Right lobe of liver (tissue), 4 donors: Measurements from ENCODE around the gene SLC38A2.

Source experiments
- POLR2A ChIP-seq: fragments of 450-650 bp; IDR thresholded peaks from one replicate; pipeline ENCODE4 v1.6.1; 2017; ENCODE audit warnings: antibody characterized with exemption, mild to moderate bottlenecking
- TF ChIP-seq, protein P1 (sequence below), 4 donors: fragments of 200-600 bp in 3 of 4; fragments of 450-650 bp in 1 of 4; IDR thresholded peaks; one replicate each; pipeline versions ENCODE4 v1.5.1 to v1.8.0; 2016 to 2022; ENCODE audit warnings: antibody characterized with exemption in 4 of 4, mild to moderate bottlenecking in 2 of 4
- donor health status: DM: no; HTN: no; CAD: no.
- donor health status: DM: no; HTN: no; CAD: no.
- donor health status: DM: no; HTN: yes; CAD: no.

GRCh38 chr12:46402451-46402850 lies 29.9 kb upstream of the SLC38A2 start:
- TF ChIP-seq, protein P1, sequence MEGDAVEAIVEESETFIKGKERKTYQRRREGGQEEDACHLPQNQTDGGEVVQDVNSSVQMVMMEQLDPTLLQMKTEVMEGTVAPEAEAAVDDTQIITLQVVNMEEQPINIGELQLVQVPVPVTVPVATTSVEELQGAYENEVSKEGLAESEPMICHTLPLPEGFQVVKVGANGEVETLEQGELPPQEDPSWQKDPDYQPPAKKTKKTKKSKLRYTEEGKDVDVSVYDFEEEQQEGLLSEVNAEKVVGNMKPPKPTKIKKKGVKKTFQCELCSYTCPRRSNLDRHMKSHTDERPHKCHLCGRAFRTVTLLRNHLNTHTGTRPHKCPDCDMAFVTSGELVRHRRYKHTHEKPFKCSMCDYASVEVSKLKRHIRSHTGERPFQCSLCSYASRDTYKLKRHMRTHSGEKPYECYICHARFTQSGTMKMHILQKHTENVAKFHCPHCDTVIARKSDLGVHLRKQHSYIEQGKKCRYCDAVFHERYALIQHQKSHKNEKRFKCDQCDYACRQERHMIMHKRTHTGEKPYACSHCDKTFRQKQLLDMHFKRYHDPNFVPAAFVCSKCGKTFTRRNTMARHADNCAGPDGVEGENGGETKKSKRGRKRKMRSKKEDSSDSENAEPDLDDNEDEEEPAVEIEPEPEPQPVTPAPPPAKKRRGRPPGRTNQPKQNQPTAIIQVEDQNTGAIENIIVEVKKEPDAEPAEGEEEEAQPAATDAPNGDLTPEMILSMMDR (IDR thresholded peaks at IDR 0.05): no peak
- no peak for TF ChIP-seq POLR2A
